Dedifferentiated amniotic fluid mesenchymal stem cell (primary cell): Measurements from ENCODE around the gene GNB1.

Experiments
- DNase-seq: peaks from one replicate; pipeline ENCODE4 v3.0.0-alpha.2; 2016; ENCODE audit errors: extremely low spot score

Gene GNB1

GRCh38 chr1:1922956-1923833, 32.3 kb upstream of the GNB1 start:
- no peak for DNase-seq

- no peak for DNase-seq
Observed at GRCh38 chr1:1922702-1922955, 31.7 kb upstream of the GNB1 start.

- DNase-seq = no peak
Observed at GRCh38 chr1:1921901-1922701, 31.2 kb upstream of the GNB1 start.

- no peak for DNase-seq
Observed at GRCh38 chr1:1921459-1921862, 30.6 kb upstream of the GNB1 start.

- DNase-seq = no peak
Observed at GRCh38 chr1:1920608-1921458, 29.9 kb upstream of the GNB1 start.

- no peak for DNase-seq
Observed at GRCh38 chr1:1920057-1920607, 29.2 kb upstream of the GNB1 start.

GRCh38 chr1:1919304-1920056, 28.6 kb upstream of the GNB1 start:
- peak; percentile 85 for DNase-seq

- no peak for DNase-seq
Observed at GRCh38 chr1:1918901-1919303, 28.0 kb upstream of the GNB1 start, which contains the start of gene TMEM52. TMEM52 (minus strand) TSS chr1:1919279; CDS start chr1:1919265, 14 bp downstream.

- no peak for DNase-seq
Observed at GRCh38 chr1:1917995-1918900, 27.4 kb upstream of the GNB1 start.

GRCh38 chr1:1917304-1917976, 26.6 kb upstream of the GNB1 start:
- DNase-seq = no peak

- no peak for DNase-seq
Observed at GRCh38 chr1:1916851-1917251, 26.0 kb upstream of the GNB1 start.

GRCh38 chr1:1915911-1916840, 25.3 kb upstream of the GNB1 start:
- no peak for DNase-seq

- no peak for DNase-seq
Observed at GRCh38 chr1:1914971-1915692, 24.2 kb upstream of the GNB1 start, which contains the start of gene CALML6. CALML6 (plus strand) TSS chr1:1915260; CDS start chr1:1915281, 21 bp downstream.

- DNase-seq = no peak
Observed at GRCh38 chr1:1914101-1914970, 23.4 kb upstream of the GNB1 start.

- DNase-seq = no peak
Observed at GRCh38 chr1:1911350-1912041, 20.6 kb upstream of the GNB1 start.
